HFFc6 (cell line): ENCODE measurements around the gene PGF. TPM values are rescaled to one million over a fixed set of nuclear protein-coding genes. Genes with fewer than 3 reads are reported as not detected.

Source experiments
- DNase-seq: peaks from one replicate; pipeline ENCODE4 v3.0.0-alpha.2; 2018
- H3K27ac Mint-ChIP-seq: 2 replicates; pipeline ENCODE4 v1.8.0; 2020; ENCODE audit warnings: mild to moderate bottlenecking, mixed read lengths
- H3K27me3 Mint-ChIP-seq: 2 replicates; pipeline ENCODE4 v1.8.0; 2021; ENCODE audit warnings: mild to moderate bottlenecking, moderate library complexity, mixed read lengths; ENCODE audit not compliant: insufficient read depth
- H3K36me3 Mint-ChIP-seq: 2 replicates; pipeline ENCODE4 v1.8.0; 2021; ENCODE audit warnings: low read depth, mixed read lengths
- H3K4me1 Mint-ChIP-seq: 2 replicates; pipeline ENCODE4 v1.8.0; 2020; ENCODE audit warnings: low read depth, mixed read lengths
- H3K4me3 Mint-ChIP-seq: 2 replicates; pipeline ENCODE4 v1.8.0; 2020; ENCODE audit warnings: mild to moderate bottlenecking, moderate library complexity, mixed read lengths
- H3K9me3 Mint-ChIP-seq: 2 replicates; pipeline ENCODE4 v1.8.0; 2020; ENCODE audit warnings: mild to moderate bottlenecking, mixed read lengths
- total RNA-seq, 6 experiments: library from RNA; stranded (reverse); fragmentation: NEBNext Ultra II Directional; extraction: Animal tissue kit (Norgen Biotek cat#: 25700); gene quantifications; 2 replicates in 1 of 6; 3 replicates in 5 of 6; pipeline ENCODE4 v1.2.3, GENCODE V29; 2021
- TF ChIP-seq, protein P1 (sequence below): fragments of 200-600 bp; sonication (generic); IDR thresholded peaks from 2 replicates; pipeline ENCODE4 v1.5.0; 2021; ENCODE audit warnings: antibody characterized with exemption, mild to moderate bottlenecking

PGF gene
- total RNA-seq, 6 experiments from 2014 or later, result 0.87 to 2.9 (median 2.7) TPM

DNA sequence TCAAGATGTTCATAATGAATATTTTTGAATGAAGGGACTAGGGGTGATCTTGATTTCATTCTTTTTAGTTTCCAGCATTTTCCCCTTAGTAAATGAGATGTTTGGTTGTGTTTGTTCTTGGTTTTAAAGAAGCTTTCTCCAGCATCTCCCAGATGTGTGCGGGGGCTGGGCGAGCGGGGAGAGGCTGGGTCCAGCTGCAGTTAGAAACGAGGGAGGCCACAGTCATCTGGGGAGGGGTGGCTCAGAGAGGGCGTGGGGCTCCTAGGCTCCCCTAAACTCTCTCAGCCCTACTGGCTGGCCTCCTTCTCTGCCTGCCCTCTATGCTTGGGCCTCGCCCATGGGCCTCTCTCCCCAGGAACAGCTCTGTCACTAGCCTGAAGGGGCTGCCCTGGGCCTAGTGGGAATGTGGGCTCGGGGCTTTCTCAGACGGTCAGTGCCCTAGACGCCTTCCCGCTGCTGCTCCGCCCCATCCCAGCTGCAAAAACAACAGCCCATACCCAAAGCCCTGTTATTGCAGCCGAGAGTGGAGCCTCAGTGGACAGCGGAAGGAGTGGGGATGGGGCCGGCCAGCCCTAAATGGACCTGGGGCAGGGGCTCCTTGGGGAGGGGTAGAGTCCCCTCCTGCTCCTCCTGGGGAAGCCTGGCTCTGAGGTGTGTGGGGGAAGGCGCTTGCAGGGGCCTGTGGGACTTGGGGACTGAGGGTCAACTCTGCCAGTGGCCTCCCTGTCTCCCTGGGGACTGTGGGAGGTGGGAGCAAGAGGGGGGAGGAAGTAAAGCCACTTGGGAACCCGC is 29.0 kb upstream of the PGF start:
- Mint-ChIP-seq H3K4me3 (no peak overlapping the region), H3K36me3 (no peaks in the 10 kb centered on the region)

DNA sequence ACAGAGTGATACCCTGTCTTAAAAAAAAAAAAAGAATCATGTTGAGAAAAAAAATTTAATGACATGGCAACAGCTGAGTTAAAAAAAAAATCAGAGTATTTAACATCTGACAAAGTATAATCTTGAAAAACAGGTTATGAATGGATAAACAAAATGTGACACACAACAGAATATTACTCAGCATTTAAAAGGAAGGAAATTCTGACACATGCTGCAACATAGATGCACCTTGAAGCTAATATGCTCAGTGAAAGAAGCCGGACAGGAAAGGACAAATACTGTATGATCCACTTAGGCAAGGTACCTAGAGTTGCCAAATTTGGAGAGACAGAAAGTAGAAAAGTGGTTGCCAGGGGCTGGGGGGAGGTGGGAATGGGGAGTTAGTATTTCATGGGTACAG is 27.9 kb upstream of the PGF start:
- Mint-ChIP-seq H3K9me3 (no peaks in the 10 kb centered on the region), H3K27ac (no peak overlapping the region), H3K4me1 (peaks cover 48% of the 10 kb centered on the region), H3K36me3 (no peaks in the 10 kb centered on the region), H3K4me3 (no peak overlapping the region), H3K27me3 (no peaks in the 10 kb centered on the region)
- DNase-seq, result no peak
- TF ChIP-seq, protein P1, sequence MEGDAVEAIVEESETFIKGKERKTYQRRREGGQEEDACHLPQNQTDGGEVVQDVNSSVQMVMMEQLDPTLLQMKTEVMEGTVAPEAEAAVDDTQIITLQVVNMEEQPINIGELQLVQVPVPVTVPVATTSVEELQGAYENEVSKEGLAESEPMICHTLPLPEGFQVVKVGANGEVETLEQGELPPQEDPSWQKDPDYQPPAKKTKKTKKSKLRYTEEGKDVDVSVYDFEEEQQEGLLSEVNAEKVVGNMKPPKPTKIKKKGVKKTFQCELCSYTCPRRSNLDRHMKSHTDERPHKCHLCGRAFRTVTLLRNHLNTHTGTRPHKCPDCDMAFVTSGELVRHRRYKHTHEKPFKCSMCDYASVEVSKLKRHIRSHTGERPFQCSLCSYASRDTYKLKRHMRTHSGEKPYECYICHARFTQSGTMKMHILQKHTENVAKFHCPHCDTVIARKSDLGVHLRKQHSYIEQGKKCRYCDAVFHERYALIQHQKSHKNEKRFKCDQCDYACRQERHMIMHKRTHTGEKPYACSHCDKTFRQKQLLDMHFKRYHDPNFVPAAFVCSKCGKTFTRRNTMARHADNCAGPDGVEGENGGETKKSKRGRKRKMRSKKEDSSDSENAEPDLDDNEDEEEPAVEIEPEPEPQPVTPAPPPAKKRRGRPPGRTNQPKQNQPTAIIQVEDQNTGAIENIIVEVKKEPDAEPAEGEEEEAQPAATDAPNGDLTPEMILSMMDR, result no peak

More for the DNA sequence above, 29.0 kb upstream of the PGF start:
- H3K27ac Mint-ChIP-seq, result no peak overlapping the region
- no peaks in the 10 kb centered on the region for H3K9me3 Mint-ChIP-seq
- peaks cover 44% of the 10 kb centered on the region for H3K4me1 Mint-ChIP-seq
- no peak for DNase-seq
- TF ChIP-seq, protein P1, result no peak
- no peaks in the 10 kb centered on the region for H3K27me3 Mint-ChIP-seq

DNA sequence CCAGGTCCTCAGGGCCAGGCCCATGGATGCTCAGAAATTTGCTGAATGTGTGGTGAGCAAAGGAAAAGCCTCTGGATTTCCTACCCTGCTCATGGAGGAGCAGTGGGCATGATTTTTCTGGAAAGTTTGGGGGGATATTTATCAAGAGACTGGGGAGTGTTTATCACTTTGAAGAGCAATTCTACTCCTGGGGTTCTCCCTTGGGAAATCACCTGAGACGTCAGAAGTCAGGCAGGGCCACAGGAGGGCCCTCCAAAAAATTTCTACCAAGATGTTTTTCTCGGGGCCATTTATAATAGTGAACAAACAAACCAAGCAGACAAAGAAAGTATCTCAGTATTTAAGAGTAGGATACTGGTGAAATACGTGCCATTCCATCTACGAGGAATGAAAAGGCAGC is 27.3 kb upstream of the PGF start:
- no peak for DNase-seq
- H3K4me1 Mint-ChIP-seq, result peaks cover 47% of the 10 kb centered on the region
- no peaks in the 10 kb centered on the region for H3K9me3 Mint-ChIP-seq
- TF ChIP-seq, protein P1, result no peak
- no peak overlapping the region for H3K4me3 Mint-ChIP-seq
- no peaks in the 10 kb centered on the region for H3K36me3 Mint-ChIP-seq
- H3K27me3 Mint-ChIP-seq, result no peaks in the 10 kb centered on the region
- no peak overlapping the region for H3K27ac Mint-ChIP-seq

DNA sequence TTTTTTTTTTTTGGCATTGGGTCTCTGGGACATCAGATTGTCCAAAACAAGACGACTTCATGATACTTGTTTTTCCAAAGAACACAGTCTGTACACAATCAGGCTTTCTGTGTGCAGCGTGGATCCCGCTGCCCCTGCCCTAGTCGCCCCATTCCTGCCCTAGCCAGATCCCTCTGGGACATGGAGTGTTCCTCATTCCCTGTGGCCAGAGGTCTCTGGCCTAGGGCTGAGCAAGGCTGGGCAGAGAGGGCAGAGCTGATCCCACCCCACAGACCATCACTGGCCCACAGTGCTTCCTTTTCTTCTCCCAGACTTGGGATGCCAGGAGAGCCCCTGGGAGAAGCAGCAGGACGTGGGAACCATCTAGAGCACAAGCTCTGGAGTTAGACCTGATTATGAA is 26.4 kb upstream of the PGF start:
- TF ChIP-seq, protein P1, result no peak
- no peak for DNase-seq
- no peaks in the 10 kb centered on the region for H3K27me3 Mint-ChIP-seq
- peaks cover 43% of the 10 kb centered on the region for H3K4me1 Mint-ChIP-seq
- H3K36me3 Mint-ChIP-seq, result no peaks in the 10 kb centered on the region
- no peak overlapping the region; the same call in 1 of the 2 replicates for H3K4me3 Mint-ChIP-seq
- no peaks in the 10 kb centered on the region for H3K9me3 Mint-ChIP-seq
- H3K27ac Mint-ChIP-seq, result peak overlapping the region; percentile 72; the same call in 1 of the 2 replicates

DNA sequence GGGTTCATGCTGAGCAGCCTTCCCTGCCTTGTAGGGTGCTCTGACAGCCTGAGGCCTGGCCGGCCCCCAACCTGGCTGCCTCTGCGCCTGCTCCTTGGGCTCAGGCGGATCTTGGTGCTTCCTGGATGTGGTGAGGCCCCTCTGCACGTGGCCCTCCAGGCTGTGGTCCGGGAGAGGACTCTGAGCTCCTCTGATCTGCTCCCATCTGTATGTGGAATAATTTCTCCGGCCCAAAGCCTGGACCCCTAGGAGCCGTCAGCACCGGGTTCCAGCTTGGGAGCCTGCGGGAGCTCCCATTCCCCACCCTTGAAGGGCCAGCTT is 26.0 kb upstream of the PGF start:
- no peaks in the 10 kb centered on the region for H3K9me3 Mint-ChIP-seq
- DNase-seq, result no peak
- TF ChIP-seq, protein P1, result no peak
- peak overlapping the region; percentile 72 for H3K27ac Mint-ChIP-seq
- H3K27me3 Mint-ChIP-seq, result peaks cover 2% of the 10 kb centered on the region; the same call in 1 of the 2 replicates
- no peak overlapping the region; the same call in 1 of the 2 replicates for H3K4me3 Mint-ChIP-seq
- no peaks in the 10 kb centered on the region for H3K36me3 Mint-ChIP-seq
- peaks cover 43% of the 10 kb centered on the region for H3K4me1 Mint-ChIP-seq
